ENCODE results near the gene CAB39.

The CAB39 gene

GRCh38 chr2:230864122-230864604 is 151.5 kb downstream of the CAB39 start:
- TF ChIP-seq ZFP3 (CRISPR knock-in tag; IDR thresholded peaks at IDR 0.05), result no peak
- TF ChIP-seq PPARA (CRISPR knock-in tag; IDR thresholded peaks at IDR 0.05; ENCODE audit: borderline replicate concordance), result no peak
- no peak for TF ChIP-seq BACH2 (CRISPR knock-in tag; IDR thresholded peaks at IDR 0.05; ENCODE audit: borderline replicate concordance)
- TF ChIP-seq TCF4 (CRISPR knock-in tag; IDR thresholded peaks at IDR 0.05; ENCODE audit: borderline replicate concordance), result no peak
- TF ChIP-seq ESRRG (CRISPR knock-in tag; IDR thresholded peaks at IDR 0.05), result no peak
- no peak for TF ChIP-seq ZFP30 (CRISPR knock-in tag; IDR thresholded peaks at IDR 0.05)
- TF ChIP-seq CSDC2 (CRISPR knock-in tag; IDR thresholded peaks at IDR 0.05), result no peak
- no peak for TF ChIP-seq RARB (CRISPR knock-in tag; IDR thresholded peaks at IDR 0.05)
- no peak for TF ChIP-seq ZNF565 (CRISPR knock-in tag; conservative IDR thresholded peaks at IDR 0.05; ENCODE audit: low read depth)
- no peak for TF ChIP-seq ISL1 (CRISPR knock-in tag; IDR thresholded peaks at IDR 0.05)
- no peak for ATAC-seq

GRCh38 chr2:230864605-230865306 is 152.1 kb downstream of the CAB39 start, which contains the start of gene ITM2C:
Gene ITM2C, plus strand, starts transcription at chr2:230864942. Its CDS starts 84 bp downstream, at chr2:230865026.
- ATAC-seq, result peak; percentile 83
- TF ChIP-seq GLIS3 (CRISPR knock-in tag; IDR thresholded peaks at IDR 0.05), result no peak
- TF ChIP-seq ESRRG (CRISPR knock-in tag; IDR thresholded peaks at IDR 0.05), result no peak
- no peak for TF ChIP-seq SNAI2 (CRISPR knock-in tag; IDR thresholded peaks at IDR 0.05)
- no peak for TF ChIP-seq CSRNP3 (CRISPR knock-in tag; IDR thresholded peaks at IDR 0.05)
- TF ChIP-seq ZNF8 (CRISPR knock-in tag; IDR thresholded peaks at IDR 0.05), result no peak
- no peak for TF ChIP-seq PATZ1 (CRISPR knock-in tag; IDR thresholded peaks at IDR 0.05; ENCODE audit: borderline replicate concordance)

- ATAC-seq, result no peak; the same call in 2 of the 3 replicates
- TF ChIP-seq ZNF70 (CRISPR knock-in tag; IDR thresholded peaks at IDR 0.05), result no peak
- TF ChIP-seq TOX (CRISPR knock-in tag; IDR thresholded peaks at IDR 0.05; ENCODE audit: borderline replicate concordance), result no peak
- TF ChIP-seq CSRNP3 (CRISPR knock-in tag; IDR thresholded peaks at IDR 0.05), result no peak
- no peak for TF ChIP-seq GLIS3 (CRISPR knock-in tag; IDR thresholded peaks at IDR 0.05)
- no peak for TF ChIP-seq PPARA (CRISPR knock-in tag; IDR thresholded peaks at IDR 0.05; ENCODE audit: borderline replicate concordance)
- TF ChIP-seq ZFP30 (CRISPR knock-in tag; IDR thresholded peaks at IDR 0.05), result no peak
- TF ChIP-seq SNAI2 (CRISPR knock-in tag; IDR thresholded peaks at IDR 0.05), result no peak
- no peak for TF ChIP-seq ISL1 (CRISPR knock-in tag; IDR thresholded peaks at IDR 0.05)
- TF ChIP-seq CSDC2 (CRISPR knock-in tag; IDR thresholded peaks at IDR 0.05), result no peak
- TF ChIP-seq ZNF565 (CRISPR knock-in tag; conservative IDR thresholded peaks at IDR 0.05; ENCODE audit: low read depth), result no peak
- no peak for TF ChIP-seq OSR1 (CRISPR knock-in tag; IDR thresholded peaks at IDR 0.05)
- no peak for TF ChIP-seq TSHZ2 (CRISPR knock-in tag; IDR thresholded peaks at IDR 0.05)
- TF ChIP-seq ZFP3 (CRISPR knock-in tag; IDR thresholded peaks at IDR 0.05), result no peak
- no peak for TF ChIP-seq ARNTL (CRISPR knock-in tag; IDR thresholded peaks at IDR 0.05; ENCODE audit: borderline replicate concordance, low read depth)
- no peak for TF ChIP-seq PATZ1 (CRISPR knock-in tag; IDR thresholded peaks at IDR 0.05; ENCODE audit: borderline replicate concordance)
- TF ChIP-seq ZNF8 (CRISPR knock-in tag; IDR thresholded peaks at IDR 0.05), result no peak
- no peak for TF ChIP-seq ESRRG (CRISPR knock-in tag; IDR thresholded peaks at IDR 0.05)
- no peak for TF ChIP-seq TCF4 (CRISPR knock-in tag; IDR thresholded peaks at IDR 0.05; ENCODE audit: borderline replicate concordance)
These were observed 152.7 kb downstream of the CAB39 start for GRCh38 chr2:230865307-230865765.

Data from SK-N-SH treated with all-trans-retinoic acid at 6 μM for 48 hours (cell line).